Measurements from ENCODE around the gene ZNF554. TPM values are rescaled to one million over a fixed set of nuclear protein-coding genes. Genes with fewer than 3 reads are reported as not detected.

ZNF554 gene
- total RNA-seq, 1 experiment from 2014 or later = 5.9 TPM

DNA sequence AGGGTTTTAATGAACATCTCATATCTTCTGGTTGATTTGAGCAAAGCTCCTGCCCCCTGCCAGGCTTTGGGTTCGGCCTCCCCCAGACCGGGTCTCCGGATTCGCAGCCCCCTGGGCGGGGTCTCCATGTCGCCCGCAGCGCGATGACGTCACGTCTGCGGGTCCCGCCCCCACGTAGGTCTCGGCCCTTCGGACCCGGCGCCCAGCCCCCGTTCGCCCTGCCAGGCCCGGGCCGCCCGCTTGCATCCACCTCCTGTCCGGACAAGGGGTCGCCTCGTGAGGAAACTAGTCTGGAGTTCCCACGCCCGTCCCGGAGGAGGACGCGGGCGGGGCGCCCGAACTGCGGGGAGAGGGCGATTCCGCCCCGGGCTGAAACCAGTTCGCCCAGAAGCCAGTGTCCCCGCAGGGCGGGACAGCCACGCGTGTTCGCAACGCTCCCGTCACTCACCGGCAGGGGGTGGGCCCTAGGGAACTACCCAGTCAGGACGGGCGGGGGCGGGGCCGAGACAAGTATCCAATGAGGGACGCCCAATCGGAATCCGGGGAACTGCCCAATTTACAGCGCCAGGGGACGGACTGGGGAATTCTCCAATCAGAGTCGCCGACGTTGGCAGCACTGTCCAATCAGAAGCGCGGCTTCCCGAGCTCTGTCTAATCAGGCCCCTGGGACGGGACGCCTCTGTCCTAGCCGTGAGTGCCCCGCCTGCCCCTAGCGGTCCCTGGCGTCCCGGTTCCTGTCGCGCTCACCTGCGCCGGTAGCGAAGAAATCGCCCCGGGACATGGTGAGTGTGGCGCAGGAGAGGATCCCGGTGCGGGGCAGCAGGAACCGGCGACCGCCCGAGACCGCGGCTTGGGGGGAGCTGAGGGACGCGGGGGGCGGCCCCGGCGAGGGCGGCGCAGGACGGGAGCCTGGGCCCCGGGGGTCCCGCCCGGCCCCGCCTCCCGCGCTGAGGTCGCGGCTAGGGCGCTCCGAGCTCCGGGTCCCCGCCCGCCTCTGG lies 21.4 kb downstream of the ZNF554 start, which contains the start of gene ZNF555:
Gene ZNF555, plus strand, starts transcription at position 682 of the 998 bp plus-strand sequence. Its CDS starts 98 bp downstream, at position 780.
- Mint-ChIP-seq H3K27me3 (ENCODE audit: low read depth) (no peaks in the 10 kb centered on the region; the same call in 1 of the 2 replicates), H3K4me1 (peaks cover 5 to 13% of the 10 kb centered on the region in 2 experiments), H3K27ac (peak within 1 kb of the TSS in 2 of 3 experiments; percentile 27 to 53; a peak in 3 of 7 replicates), H3K4me3 (peak within 1 kb of the TSS; percentile 81 to 91), H3K36me3 (ENCODE audit: insufficient read depth in 1 of 3, low read depth in 3 of 3) (peaks cover 29 to 31% (median 30%) of the 10 kb centered on the region in 3 experiments), H3K9me3 (peaks cover 23 to 39% of the 10 kb centered on the region in 2 experiments)
- Histone ChIP-seq H3K18ac (ENCODE audit: insufficient read length, low read depth, low read length) (peak within 1 kb of the TSS; percentile 85), H2AFZ (ENCODE audit: low read length) (no peak within 1 kb of the TSS), H4K5ac (ENCODE audit: insufficient read length, low read depth, low read length) (no peak within 1 kb of the TSS), H3T11ph (ENCODE audit: low read length) (no peak within 1 kb of the TSS), H3K9me3 (ENCODE audit: control insufficient read depth, low read depth, low read length) (peaks cover 9% of the 10 kb centered on the region), H3K79me1 (ENCODE audit: insufficient read depth, low read depth, low read length, poor library complexity, severe bottlenecking) (no peaks in the 10 kb centered on the region), H2AK5ac (ENCODE audit: insufficient read length, low read length) (no peak within 1 kb of the TSS), H3K27me3 (ENCODE audit: insufficient read depth, low read length) (no peaks in the 10 kb centered on the region), H4K20me1 (ENCODE audit: control insufficient read depth, insufficient read depth, insufficient read length) (no peaks in the 10 kb centered on the region), H2BK120ac (ENCODE audit: low read depth, low read length, poor library complexity, severe bottlenecking) (no peak within 1 kb of the TSS), H2BK20ac (ENCODE audit: low read depth, low read length, poor library complexity, severe bottlenecking) (no peak within 1 kb of the TSS), H2BK12ac (ENCODE audit: insufficient read length, low read depth, low read length) (no peak within 1 kb of the TSS), H2BK15ac (ENCODE audit: low read depth, low read length) (no peak within 1 kb of the TSS; the same call in 1 of the 2 replicates), H4K8ac (replicated peaks; ENCODE audit: insufficient read length, low read depth, low read length) (no peak within 1 kb of the TSS), H3K9ac (ENCODE audit: extremely low read depth, insufficient read length, low read length) (peak within 1 kb of the TSS; percentile 7), H3K79me2 (ENCODE audit: insufficient read depth, low read length) (no peaks in the 10 kb centered on the region), H3K23me2 (ENCODE audit: insufficient read length, low read depth, low read length, poor library complexity, severe bottlenecking) (peaks cover 5% of the 10 kb centered on the region), H3K4ac (ENCODE audit: low read depth, low read length) (no peak within 1 kb of the TSS), H3K14ac (ENCODE audit: insufficient read depth, low read length) (peak within 1 kb of the TSS; percentile 76; the same call in 1 of the 2 replicates), H3K27ac (ENCODE audit: insufficient read length, low read depth, low read length) (no peak within 1 kb of the TSS), H3K4me2 (ENCODE audit: insufficient read depth, insufficient read length, low read length) (peak within 1 kb of the TSS; percentile 62), H2BK5ac (ENCODE audit: insufficient read length, low read length) (no peak within 1 kb of the TSS), H3K23ac (ENCODE audit: insufficient read length, low read depth, low read length) (no peak within 1 kb of the TSS), H4K91ac (ENCODE audit: insufficient read length, low read depth, low read length) (no peak within 1 kb of the TSS), H3K56ac (ENCODE audit: insufficient read length, low read depth, low read length) (no peak within 1 kb of the TSS), H3K4me1 (ENCODE audit: insufficient read depth, low read length) (no peaks in the 10 kb centered on the region)
- peak; percentile 99 for DNase-seq
- TF ChIP-seq, protein P1, sequence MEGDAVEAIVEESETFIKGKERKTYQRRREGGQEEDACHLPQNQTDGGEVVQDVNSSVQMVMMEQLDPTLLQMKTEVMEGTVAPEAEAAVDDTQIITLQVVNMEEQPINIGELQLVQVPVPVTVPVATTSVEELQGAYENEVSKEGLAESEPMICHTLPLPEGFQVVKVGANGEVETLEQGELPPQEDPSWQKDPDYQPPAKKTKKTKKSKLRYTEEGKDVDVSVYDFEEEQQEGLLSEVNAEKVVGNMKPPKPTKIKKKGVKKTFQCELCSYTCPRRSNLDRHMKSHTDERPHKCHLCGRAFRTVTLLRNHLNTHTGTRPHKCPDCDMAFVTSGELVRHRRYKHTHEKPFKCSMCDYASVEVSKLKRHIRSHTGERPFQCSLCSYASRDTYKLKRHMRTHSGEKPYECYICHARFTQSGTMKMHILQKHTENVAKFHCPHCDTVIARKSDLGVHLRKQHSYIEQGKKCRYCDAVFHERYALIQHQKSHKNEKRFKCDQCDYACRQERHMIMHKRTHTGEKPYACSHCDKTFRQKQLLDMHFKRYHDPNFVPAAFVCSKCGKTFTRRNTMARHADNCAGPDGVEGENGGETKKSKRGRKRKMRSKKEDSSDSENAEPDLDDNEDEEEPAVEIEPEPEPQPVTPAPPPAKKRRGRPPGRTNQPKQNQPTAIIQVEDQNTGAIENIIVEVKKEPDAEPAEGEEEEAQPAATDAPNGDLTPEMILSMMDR (conservative IDR thresholded peaks at IDR 0.05) = peak; percentile 63
- WGBS (ENCODE audit: extremely low coverage, insufficient read length, low lambda C conversion rate) = no CpG with 5 or more reads among the region's 106 CpGs
